ENCODE data around the gene CHADL.
A peak's percentile ranks its signal among the peaks of the same experiment; 100 is the strongest.

The CHADL gene

DNA sequence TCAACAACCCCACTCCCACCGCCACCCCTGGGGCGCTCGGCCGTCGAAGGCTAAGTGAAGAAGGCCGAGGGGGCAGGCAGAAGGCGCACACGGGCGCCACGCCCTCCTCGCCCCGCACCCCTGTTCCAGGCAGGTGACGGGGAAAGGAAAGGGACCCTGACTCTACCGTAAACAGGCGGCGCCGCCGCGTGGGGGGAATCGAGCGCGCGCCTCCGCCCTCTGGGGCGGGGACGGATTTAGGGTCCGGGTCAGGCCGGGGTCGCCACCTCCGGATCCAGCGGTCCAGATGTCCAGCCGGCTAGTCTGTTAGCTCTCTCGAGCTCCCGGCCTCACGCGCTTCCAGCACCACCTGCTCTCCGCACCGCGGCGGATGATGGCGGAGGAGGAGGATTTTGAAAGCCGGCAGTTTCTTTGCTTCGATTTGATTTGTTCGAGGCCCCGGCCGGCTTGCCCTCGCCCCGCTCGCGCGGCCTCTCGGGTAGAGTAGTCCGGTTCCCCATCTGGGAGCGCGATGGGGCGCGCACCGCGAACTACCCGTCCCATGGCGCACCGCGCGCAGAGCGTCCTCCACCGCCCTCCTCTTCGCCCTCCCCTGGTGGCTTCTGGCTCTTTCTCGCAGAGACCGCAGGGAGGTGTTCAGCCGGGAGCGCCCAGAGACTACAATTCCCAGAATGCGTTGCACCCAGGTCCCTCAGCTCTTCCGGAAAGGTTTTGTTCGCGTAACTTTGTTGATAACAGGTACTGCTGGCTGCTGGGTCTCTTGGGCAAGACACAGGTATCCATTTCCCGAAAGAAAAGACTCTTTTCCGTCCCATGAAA lies 45.3 kb upstream of the CHADL start, which contains the start of gene RANGAP1 (continued):
- TF ChIP-seq, protein P1, sequence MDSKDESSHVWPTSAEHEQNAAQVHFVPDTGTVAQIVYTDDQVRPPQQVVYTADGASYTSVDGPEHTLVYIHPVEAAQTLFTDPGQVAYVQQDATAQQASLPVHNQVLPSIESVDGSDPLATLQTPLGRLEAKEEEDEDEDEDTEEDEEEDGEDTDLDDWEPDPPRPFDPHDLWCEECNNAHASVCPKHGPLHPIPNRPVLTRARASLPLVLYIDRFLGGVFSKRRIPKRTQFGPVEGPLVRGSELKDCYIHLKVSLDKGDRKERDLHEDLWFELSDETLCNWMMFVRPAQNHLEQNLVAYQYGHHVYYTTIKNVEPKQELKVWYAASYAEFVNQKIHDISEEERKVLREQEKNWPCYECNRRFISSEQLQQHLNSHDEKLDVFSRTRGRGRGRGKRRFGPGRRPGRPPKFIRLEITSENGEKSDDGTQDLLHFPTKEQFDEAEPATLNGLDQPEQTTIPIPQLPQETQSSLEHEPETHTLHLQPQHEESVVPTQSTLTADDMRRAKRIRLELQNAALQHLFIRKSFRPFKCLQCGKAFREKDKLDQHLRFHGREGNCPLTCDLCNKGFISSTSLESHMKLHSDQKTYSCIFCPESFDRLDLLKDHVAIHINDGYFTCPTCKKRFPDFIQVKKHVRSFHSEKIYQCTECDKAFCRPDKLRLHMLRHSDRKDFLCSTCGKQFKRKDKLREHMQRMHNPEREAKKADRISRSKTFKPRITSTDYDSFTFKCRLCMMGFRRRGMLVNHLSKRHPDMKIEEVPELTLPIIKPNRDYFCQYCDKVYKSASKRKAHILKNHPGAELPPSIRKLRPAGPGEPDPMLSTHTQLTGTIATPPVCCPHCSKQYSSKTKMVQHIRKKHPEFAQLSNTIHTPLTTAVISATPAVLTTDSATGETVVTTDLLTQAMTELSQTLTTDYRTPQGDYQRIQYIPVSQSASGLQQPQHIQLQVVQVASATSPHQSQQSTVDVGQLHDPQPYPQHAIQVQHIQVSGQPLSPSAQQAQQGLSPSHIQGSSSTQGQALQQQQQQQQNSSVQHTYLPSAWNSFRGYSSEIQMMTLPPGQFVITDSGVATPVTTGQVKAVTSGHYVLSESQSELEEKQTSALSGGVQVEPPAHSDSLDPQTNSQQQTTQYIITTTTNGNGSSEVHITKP (tag by site-specific recombination; IDR thresholded peaks at IDR 0.05): peak; percentile 52
- TF ChIP-seq, protein P2, sequence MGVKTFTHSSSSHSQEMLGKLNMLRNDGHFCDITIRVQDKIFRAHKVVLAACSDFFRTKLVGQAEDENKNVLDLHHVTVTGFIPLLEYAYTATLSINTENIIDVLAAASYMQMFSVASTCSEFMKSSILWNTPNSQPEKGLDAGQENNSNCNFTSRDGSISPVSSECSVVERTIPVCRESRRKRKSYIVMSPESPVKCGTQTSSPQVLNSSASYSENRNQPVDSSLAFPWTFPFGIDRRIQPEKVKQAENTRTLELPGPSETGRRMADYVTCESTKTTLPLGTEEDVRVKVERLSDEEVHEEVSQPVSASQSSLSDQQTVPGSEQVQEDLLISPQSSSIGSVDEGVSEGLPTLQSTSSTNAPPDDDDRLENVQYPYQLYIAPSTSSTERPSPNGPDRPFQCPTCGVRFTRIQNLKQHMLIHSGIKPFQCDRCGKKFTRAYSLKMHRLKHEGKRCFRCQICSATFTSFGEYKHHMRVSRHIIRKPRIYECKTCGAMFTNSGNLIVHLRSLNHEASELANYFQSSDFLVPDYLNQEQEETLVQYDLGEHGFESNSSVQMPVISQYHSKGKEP (tag by site-specific recombination; IDR thresholded peaks at IDR 0.05): 0 out of 2 replicates have a peak, but pooled peaks have one; percentile 29
- TF ChIP-seq ZNF350 (tag by site-specific recombination; IDR thresholded peaks at IDR 0.05) (no peak), ZNF341 (tag by site-specific recombination; IDR thresholded peaks at IDR 0.05; ENCODE audit: low read depth) (peak; percentile 98), SCRT2 (tag by site-specific recombination; IDR thresholded peaks at IDR 0.05) (peak; percentile 90; the same call in 1 of the 2 replicates), SALL2 (tag by site-specific recombination; IDR thresholded peaks at IDR 0.05; ENCODE audit: borderline replicate concordance) (no peak), HOXD13 (CRISPR knock-in tag; IDR thresholded peaks at IDR 0.05; ENCODE audit: borderline replicate concordance) (no peak), YY1 (tag by site-specific recombination; IDR thresholded peaks at IDR 0.05) (peak; percentile 80), GLIS2 (tag by site-specific recombination; IDR thresholded peaks at IDR 0.05) (peak; percentile 90), ZSCAN16 (tag by site-specific recombination; IDR thresholded peaks at IDR 0.05) (no peak), ZBTB20 (tag by site-specific recombination; IDR thresholded peaks at IDR 0.05) (peak; percentile 25; the same call in 1 of the 2 replicates), ZNF529 (tag by site-specific recombination; IDR thresholded peaks at IDR 0.05; ENCODE audit: insufficient replicate concordance) (no peak), ZNF664 (tag by site-specific recombination; IDR thresholded peaks at IDR 0.05) (no peak), ZNF19 (tag by site-specific recombination; IDR thresholded peaks at IDR 0.05; ENCODE audit: low read depth) (no peak)
- TF ChIP-seq, protein P3, sequence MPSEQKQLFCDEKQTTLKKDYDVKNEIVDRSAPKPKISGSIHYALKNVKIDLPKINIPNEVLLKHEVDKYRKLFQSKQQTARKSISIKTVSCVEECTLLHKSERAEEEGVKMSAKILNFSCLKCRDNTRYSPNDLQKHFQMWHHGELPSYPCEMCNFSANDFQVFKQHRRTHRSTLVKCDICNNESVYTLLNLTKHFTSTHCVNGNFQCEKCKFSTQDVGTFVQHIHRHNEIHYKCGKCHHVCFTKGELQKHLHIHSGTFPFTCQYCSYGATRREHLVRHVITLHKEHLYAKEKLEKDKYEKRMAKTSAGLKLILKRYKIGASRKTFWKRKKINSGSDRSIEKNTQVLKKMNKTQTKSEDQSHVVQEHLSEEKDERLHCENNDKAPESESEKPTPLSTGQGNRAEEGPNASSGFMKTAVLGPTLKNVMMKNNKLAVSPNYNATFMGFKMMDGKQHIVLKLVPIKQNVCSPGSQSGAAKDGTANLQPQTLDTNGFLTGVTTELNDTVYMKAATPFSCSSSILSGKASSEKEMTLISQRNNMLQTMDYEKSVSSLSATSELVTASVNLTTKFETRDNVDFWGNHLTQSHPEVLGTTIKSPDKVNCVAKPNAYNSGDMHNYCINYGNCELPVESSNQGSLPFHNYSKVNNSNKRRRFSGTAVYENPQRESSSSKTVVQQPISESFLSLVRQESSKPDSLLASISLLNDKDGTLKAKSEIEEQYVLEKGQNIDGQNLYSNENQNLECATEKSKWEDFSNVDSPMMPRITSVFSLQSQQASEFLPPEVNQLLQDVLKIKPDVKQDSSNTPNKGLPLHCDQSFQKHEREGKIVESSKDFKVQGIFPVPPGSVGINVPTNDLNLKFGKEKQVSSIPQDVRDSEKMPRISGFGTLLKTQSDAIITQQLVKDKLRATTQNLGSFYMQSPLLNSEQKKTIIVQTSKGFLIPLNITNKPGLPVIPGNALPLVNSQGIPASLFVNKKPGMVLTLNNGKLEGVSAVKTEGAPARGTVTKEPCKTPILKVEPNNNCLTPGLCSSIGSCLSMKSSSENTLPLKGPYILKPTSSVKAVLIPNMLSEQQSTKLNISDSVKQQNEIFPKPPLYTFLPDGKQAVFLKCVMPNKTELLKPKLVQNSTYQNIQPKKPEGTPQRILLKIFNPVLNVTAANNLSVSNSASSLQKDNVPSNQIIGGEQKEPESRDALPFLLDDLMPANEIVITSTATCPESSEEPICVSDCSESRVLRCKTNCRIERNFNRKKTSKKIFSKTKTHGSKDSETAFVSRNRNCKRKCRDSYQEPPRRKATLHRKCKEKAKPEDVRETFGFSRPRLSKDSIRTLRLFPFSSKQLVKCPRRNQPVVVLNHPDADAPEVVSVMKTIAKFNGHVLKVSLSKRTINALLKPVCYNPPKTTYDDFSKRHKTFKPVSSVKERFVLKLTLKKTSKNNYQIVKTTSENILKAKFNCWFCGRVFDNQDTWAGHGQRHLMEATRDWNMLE (tag by site-specific recombination; conservative IDR thresholded peaks at IDR 0.05; ENCODE audit: low read depth): no peak
- TF ChIP-seq, protein P4, sequence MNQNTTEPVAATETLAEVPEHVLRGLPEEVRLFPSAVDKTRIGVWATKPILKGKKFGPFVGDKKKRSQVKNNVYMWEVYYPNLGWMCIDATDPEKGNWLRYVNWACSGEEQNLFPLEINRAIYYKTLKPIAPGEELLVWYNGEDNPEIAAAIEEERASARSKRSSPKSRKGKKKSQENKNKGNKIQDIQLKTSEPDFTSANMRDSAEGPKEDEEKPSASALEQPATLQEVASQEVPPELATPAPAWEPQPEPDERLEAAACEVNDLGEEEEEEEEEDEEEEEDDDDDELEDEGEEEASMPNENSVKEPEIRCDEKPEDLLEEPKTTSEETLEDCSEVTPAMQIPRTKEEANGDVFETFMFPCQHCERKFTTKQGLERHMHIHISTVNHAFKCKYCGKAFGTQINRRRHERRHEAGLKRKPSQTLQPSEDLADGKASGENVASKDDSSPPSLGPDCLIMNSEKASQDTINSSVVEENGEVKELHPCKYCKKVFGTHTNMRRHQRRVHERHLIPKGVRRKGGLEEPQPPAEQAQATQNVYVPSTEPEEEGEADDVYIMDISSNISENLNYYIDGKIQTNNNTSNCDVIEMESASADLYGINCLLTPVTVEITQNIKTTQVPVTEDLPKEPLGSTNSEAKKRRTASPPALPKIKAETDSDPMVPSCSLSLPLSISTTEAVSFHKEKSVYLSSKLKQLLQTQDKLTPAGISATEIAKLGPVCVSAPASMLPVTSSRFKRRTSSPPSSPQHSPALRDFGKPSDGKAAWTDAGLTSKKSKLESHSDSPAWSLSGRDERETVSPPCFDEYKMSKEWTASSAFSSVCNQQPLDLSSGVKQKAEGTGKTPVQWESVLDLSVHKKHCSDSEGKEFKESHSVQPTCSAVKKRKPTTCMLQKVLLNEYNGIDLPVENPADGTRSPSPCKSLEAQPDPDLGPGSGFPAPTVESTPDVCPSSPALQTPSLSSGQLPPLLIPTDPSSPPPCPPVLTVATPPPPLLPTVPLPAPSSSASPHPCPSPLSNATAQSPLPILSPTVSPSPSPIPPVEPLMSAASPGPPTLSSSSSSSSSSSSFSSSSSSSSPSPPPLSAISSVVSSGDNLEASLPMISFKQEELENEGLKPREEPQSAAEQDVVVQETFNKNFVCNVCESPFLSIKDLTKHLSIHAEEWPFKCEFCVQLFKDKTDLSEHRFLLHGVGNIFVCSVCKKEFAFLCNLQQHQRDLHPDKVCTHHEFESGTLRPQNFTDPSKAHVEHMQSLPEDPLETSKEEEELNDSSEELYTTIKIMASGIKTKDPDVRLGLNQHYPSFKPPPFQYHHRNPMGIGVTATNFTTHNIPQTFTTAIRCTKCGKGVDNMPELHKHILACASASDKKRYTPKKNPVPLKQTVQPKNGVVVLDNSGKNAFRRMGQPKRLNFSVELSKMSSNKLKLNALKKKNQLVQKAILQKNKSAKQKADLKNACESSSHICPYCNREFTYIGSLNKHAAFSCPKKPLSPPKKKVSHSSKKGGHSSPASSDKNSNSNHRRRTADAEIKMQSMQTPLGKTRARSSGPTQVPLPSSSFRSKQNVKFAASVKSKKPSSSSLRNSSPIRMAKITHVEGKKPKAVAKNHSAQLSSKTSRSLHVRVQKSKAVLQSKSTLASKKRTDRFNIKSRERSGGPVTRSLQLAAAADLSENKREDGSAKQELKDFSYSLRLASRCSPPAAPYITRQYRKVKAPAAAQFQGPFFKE (tag by site-specific recombination; IDR thresholded peaks at IDR 0.05; ENCODE audit: borderline replicate concordance): no peak
- TF ChIP-seq, protein P5, sequence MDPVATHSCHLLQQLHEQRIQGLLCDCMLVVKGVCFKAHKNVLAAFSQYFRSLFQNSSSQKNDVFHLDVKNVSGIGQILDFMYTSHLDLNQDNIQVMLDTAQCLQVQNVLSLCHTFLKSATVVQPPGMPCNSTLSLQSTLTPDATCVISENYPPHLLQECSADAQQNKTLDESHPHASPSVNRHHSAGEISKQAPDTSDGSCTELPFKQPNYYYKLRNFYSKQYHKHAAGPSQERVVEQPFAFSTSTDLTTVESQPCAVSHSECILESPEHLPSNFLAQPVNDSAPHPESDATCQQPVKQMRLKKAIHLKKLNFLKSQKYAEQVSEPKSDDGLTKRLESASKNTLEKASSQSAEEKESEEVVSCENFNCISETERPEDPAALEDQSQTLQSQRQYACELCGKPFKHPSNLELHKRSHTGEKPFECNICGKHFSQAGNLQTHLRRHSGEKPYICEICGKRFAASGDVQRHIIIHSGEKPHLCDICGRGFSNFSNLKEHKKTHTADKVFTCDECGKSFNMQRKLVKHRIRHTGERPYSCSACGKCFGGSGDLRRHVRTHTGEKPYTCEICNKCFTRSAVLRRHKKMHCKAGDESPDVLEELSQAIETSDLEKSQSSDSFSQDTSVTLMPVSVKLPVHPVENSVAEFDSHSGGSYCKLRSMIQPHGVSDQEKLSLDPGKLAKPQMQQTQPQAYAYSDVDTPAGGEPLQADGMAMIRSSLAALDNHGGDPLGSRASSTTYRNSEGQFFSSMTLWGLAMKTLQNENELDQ (tag by site-specific recombination; IDR thresholded peaks at IDR 0.05; ENCODE audit: low read depth): no peak

Measured in HEK293 (cell line).